ENCODE measurements around the gene PPDPF.

PPDPF gene

DNA sequence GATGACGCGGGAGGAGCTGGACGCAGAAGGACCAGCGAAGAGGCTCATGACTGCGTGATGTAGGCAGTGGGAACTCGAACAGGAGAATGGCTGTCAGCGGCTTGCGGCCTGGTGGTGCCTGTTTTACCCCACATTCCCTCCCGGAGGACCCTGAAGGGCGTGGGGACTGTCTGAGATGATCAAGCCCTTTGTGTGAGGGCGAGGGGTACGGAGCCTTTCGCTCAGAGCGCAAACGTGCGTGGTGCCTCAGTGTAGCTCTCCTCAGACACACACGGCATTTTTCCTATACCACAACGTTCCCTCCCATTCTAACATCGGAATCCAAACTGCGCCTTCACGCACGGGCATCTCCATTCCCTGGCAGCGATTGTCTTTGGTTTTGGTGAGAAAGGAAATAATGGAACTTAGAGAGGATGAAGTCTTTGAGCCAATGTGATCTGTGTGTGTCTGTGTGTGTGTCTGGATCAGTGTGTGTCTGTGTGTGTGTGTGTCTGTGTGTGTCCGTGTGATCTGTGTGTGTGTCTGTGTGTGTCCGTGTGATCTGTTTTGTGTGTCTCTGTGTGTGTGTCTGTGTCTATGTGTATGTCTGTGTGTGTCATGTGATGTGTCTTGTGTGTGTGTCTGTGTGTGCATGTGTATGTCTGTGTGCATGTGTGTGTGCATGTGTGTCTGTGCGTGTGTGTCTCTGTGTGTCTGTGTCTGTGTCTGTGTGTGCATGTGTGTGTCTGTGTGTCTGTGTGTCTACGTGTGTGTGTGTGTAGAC lies 11.3 kb downstream of the PPDPF start:
- no peak for TF ChIP-seq CTCF (IDR thresholded peaks at IDR 0.05; ENCODE audit: insufficient read depth, low read length)
- TF ChIP-seq GABPA (IDR thresholded peaks at IDR 0.05; ENCODE audit: low read depth): no peak
- H3K27me3 ChIP-seq (ENCODE audit: insufficient read depth, poor library complexity, severe bottlenecking): peaks cover 9% of the 10 kb centered on the region
- H3K4me3 ChIP-seq (replicated peaks; ENCODE audit: insufficient read depth, low read length): no peak overlapping the region
- no peak overlapping the region for H3K27ac ChIP-seq (replicated peaks)
- no peak for DNase-seq (ENCODE audit: low read depth in 1 of 2, low spot score in 1 of 2)

DNA sequence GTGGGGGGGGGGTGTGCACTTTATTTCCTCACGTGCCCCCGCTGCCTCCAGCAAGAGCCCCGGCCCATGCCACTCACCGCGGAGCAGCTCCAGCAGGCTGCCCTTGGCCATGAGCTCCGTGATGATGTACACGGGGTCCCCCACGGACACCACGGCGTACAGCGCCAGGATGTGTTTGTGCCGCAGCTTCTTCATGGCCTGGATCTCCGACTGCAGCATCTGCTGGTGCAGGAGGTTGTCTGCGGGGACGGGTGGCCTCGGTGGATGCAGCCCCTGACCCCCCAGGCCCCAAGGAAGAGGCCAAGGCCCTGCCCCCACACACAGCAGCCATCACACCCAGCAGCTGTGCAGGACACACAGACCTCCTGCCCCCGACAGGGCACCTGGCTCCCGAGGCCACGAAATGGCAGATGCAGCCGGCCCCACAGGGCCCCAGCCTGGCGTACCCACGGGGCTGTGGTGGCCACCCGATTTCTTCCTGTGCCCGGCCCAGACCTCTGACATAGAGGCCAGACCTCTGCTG lies 11.9 kb downstream of the PPDPF start:
- H3K4me3 ChIP-seq (replicated peaks; ENCODE audit: insufficient read depth, low read length): no peak overlapping the region
- no peak for TF ChIP-seq POLR2AphosphoS5 (IDR thresholded peaks at IDR 0.05; ENCODE audit: low read depth)
- TF ChIP-seq GABPA (IDR thresholded peaks at IDR 0.05; ENCODE audit: low read depth): no peak
- TF ChIP-seq CTCF (IDR thresholded peaks at IDR 0.05; ENCODE audit: insufficient read depth, low read length): no peak
- TF ChIP-seq, protein P1, sequence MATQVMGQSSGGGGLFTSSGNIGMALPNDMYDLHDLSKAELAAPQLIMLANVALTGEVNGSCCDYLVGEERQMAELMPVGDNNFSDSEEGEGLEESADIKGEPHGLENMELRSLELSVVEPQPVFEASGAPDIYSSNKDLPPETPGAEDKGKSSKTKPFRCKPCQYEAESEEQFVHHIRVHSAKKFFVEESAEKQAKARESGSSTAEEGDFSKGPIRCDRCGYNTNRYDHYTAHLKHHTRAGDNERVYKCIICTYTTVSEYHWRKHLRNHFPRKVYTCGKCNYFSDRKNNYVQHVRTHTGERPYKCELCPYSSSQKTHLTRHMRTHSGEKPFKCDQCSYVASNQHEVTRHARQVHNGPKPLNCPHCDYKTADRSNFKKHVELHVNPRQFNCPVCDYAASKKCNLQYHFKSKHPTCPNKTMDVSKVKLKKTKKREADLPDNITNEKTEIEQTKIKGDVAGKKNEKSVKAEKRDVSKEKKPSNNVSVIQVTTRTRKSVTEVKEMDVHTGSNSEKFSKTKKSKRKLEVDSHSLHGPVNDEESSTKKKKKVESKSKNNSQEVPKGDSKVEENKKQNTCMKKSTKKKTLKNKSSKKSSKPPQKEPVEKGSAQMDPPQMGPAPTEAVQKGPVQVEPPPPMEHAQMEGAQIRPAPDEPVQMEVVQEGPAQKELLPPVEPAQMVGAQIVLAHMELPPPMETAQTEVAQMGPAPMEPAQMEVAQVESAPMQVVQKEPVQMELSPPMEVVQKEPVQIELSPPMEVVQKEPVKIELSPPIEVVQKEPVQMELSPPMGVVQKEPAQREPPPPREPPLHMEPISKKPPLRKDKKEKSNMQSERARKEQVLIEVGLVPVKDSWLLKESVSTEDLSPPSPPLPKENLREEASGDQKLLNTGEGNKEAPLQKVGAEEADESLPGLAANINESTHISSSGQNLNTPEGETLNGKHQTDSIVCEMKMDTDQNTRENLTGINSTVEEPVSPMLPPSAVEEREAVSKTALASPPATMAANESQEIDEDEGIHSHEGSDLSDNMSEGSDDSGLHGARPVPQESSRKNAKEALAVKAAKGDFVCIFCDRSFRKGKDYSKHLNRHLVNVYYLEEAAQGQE (IDR thresholded peaks at IDR 0.05; ENCODE audit: insufficient replicate concordance, low read depth): no peak
- no peak for TF ChIP-seq SPI1 (IDR thresholded peaks at IDR 0.05; ENCODE audit: borderline replicate concordance, low read depth)
- H3K27ac ChIP-seq (replicated peaks): no peak overlapping the region
- peaks cover 9% of the 10 kb centered on the region for H3K27me3 ChIP-seq (ENCODE audit: insufficient read depth, poor library complexity, severe bottlenecking)
- DNase-seq (ENCODE audit: low read depth in 1 of 2, low spot score in 1 of 2): no peak

DNA sequence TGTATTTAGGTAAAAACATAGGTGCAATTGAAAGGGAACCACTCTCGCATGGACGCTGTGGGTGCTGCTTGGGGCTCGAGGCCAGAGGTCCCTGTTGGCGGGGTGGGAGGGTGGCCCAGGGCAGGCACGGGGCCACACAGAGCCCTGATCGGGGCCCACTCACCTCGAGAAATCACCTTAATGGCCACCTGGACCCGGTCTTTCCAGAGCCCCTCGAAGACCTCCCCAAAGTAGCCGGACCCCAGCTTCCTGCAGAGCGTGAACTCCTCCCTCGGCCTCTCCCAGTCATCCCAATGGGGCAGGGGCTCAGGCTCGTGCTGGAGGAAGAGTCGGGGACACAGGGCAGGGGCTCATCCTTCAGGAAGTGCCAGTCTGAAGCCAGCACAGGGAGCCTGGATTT lies 12.8 kb downstream of the PPDPF start:
- H3K4me3 ChIP-seq (replicated peaks; ENCODE audit: insufficient read depth, low read length): no peak overlapping the region
- peaks cover 9% of the 10 kb centered on the region for H3K27me3 ChIP-seq (ENCODE audit: insufficient read depth, poor library complexity, severe bottlenecking)
- H3K27ac ChIP-seq (replicated peaks): no peak overlapping the region
- DNase-seq (ENCODE audit: low read depth in 1 of 2, low spot score in 1 of 2): no peak
- TF ChIP-seq POLR2AphosphoS5 (IDR thresholded peaks at IDR 0.05; ENCODE audit: low read depth): no peak
- no peak for TF ChIP-seq GABPA (IDR thresholded peaks at IDR 0.05; ENCODE audit: low read depth)
- TF ChIP-seq, protein P1 (IDR thresholded peaks at IDR 0.05; ENCODE audit: insufficient replicate concordance, low read depth): no peak
- TF ChIP-seq SPI1 (IDR thresholded peaks at IDR 0.05; ENCODE audit: borderline replicate concordance, low read depth): no peak
- TF ChIP-seq CTCF (IDR thresholded peaks at IDR 0.05; ENCODE audit: insufficient read depth, low read length): no peak

All from HL-60 (cell line).